Measurements from ENCODE around the gene THSD4. TPM values are rescaled to one million over a fixed set of nuclear protein-coding genes. Genes with fewer than 3 reads are reported as not detected.

The THSD4 gene
- total RNA-seq, 1 experiment from 2014 or later, result 24.2 TPM

- no peak for DNase-seq
- no TSS peak for BruUV-seq (replicated peaks)
- Mint-ChIP-seq H3K36me3 (ENCODE audit: insufficient read depth, unreplicated experiment) (no peaks in the 10 kb centered on the region), H3K4me3 (ENCODE audit: low read depth, unreplicated experiment) (no peak overlapping the region), H3K4me1 (ENCODE audit: low read depth, unreplicated experiment) (peaks cover 32% of the 10 kb centered on the region), H3K27ac (ENCODE audit: unreplicated experiment) (no peak overlapping the region), H3K9me3 (ENCODE audit: low read depth, unreplicated experiment) (no peaks in the 10 kb centered on the region), H3K27me3 (ENCODE audit: unreplicated experiment) (no peaks in the 10 kb centered on the region)
- intact Hi-C loops (cut with micrococcal nuclease; ENCODE audit: unreplicated experiment), result no loop called here
- CTCF ChIA-PET, result interaction anchor here (1.0 kb wide), 1 partner anchor 25 kb away, joined by 3 read pairs; no protein-coding TSS in a partner anchor
- no peak for TF ChIP-seq CTCF (IDR thresholded peaks at IDR 0.05; ENCODE audit: unreplicated experiment)
These were observed 294.3 kb downstream of the THSD4 start for GRCh38 chr15:71409541-71409940.

- Mint-ChIP-seq H3K4me3 (ENCODE audit: low read depth, unreplicated experiment) (no peak overlapping the region), H3K36me3 (ENCODE audit: insufficient read depth, unreplicated experiment) (no peaks in the 10 kb centered on the region)
- BruUV-seq (replicated peaks), result no TSS peak
These were observed 295.1 kb downstream of the THSD4 start for GRCh38 chr15:71410347-71410746.

GRCh38 chr15:71411538-71412482 lies 296.5 kb downstream of the THSD4 start:
- no TSS peak for BruUV-seq (replicated peaks)
- intact Hi-C loops (cut with micrococcal nuclease; ENCODE audit: unreplicated experiment), result loop anchor here (1.0 kb wide), 1 partner anchor 33 kb away; no protein-coding TSS in a partner anchor

More at GRCh38 chr15:71410347-71410746, 295.1 kb downstream of the THSD4 start:
- intact Hi-C loops (cut with micrococcal nuclease; ENCODE audit: unreplicated experiment), result no loop called here
- no peak overlapping the region for H3K27ac Mint-ChIP-seq (ENCODE audit: unreplicated experiment)
- TF ChIP-seq CTCF (IDR thresholded peaks at IDR 0.05; ENCODE audit: unreplicated experiment), result no peak
- CTCF ChIA-PET, result no interaction called here
- H3K9me3 Mint-ChIP-seq (ENCODE audit: low read depth, unreplicated experiment), result no peaks in the 10 kb centered on the region
- H3K4me1 Mint-ChIP-seq (ENCODE audit: low read depth, unreplicated experiment), result peaks cover 32% of the 10 kb centered on the region
- no peak for DNase-seq
- no peaks in the 10 kb centered on the region for H3K27me3 Mint-ChIP-seq (ENCODE audit: unreplicated experiment)

GRCh38 chr15:71413419-71413818 lies 298.1 kb downstream of the THSD4 start:
- intact Hi-C loops (cut with micrococcal nuclease; ENCODE audit: unreplicated experiment), result no loop called here
- H3K36me3 Mint-ChIP-seq (ENCODE audit: insufficient read depth, unreplicated experiment), result no peaks in the 10 kb centered on the region
- peak overlapping the region; percentile 11 for H3K27ac Mint-ChIP-seq (ENCODE audit: unreplicated experiment)
- no TSS peak for BruUV-seq (replicated peaks)
- TF ChIP-seq CTCF (IDR thresholded peaks at IDR 0.05; ENCODE audit: unreplicated experiment), result no peak
- peaks cover 5% of the 10 kb centered on the region for H3K9me3 Mint-ChIP-seq (ENCODE audit: low read depth, unreplicated experiment)
- CTCF ChIA-PET, result interaction anchor here (0.6 to 2.4 kb wide), 2 partner anchors 27 to 297 kb away, joined by 3 to 7 read pairs; no protein-coding TSS in a partner anchor
- H3K4me1 Mint-ChIP-seq (ENCODE audit: low read depth, unreplicated experiment), result peaks cover 32% of the 10 kb centered on the region
- H3K27me3 Mint-ChIP-seq (ENCODE audit: unreplicated experiment), result no peaks in the 10 kb centered on the region
- no peak for DNase-seq
- H3K4me3 Mint-ChIP-seq (ENCODE audit: low read depth, unreplicated experiment), result no peak overlapping the region

More at GRCh38 chr15:71411538-71412482, 296.5 kb downstream of the THSD4 start:
- Mint-ChIP-seq H3K27me3 (ENCODE audit: unreplicated experiment) (no peaks in the 10 kb centered on the region), H3K36me3 (ENCODE audit: insufficient read depth, unreplicated experiment) (no peaks in the 10 kb centered on the region), H3K4me1 (ENCODE audit: low read depth, unreplicated experiment) (peaks cover 32% of the 10 kb centered on the region), H3K27ac (ENCODE audit: unreplicated experiment) (peak overlapping the region; percentile 52), H3K4me3 (ENCODE audit: low read depth, unreplicated experiment) (peak overlapping the region; percentile 15), H3K9me3 (ENCODE audit: low read depth, unreplicated experiment) (no peaks in the 10 kb centered on the region)
- DNase-seq, result peak; percentile 52
- TF ChIP-seq CTCF (IDR thresholded peaks at IDR 0.05; ENCODE audit: unreplicated experiment), result peak; percentile 19
- CTCF ChIA-PET, result interaction anchor here (0.7 to 2.4 kb wide), 12 partner anchors 9 to 194 kb away, joined by 3 to 7 read pairs (median 3); no protein-coding TSS in a partner anchor
